ENCODE measurements around the gene STPG2.

Gene STPG2

GRCh38 chr4:97774347-97774989 lies 368.8 kb downstream of the STPG2 start:
- H3K4me3 ChIP-seq (ENCODE audit: low read depth, low read length) = no peak overlapping the region
- no peak for TF ChIP-seq POLR2A (IDR thresholded peaks at IDR 0.05; ENCODE audit: extremely low read depth, insufficient read length)
- TF ChIP-seq MYC (IDR thresholded peaks at IDR 0.05; ENCODE audit: low read depth, low read length) = no peak
- TF ChIP-seq, protein P1, sequence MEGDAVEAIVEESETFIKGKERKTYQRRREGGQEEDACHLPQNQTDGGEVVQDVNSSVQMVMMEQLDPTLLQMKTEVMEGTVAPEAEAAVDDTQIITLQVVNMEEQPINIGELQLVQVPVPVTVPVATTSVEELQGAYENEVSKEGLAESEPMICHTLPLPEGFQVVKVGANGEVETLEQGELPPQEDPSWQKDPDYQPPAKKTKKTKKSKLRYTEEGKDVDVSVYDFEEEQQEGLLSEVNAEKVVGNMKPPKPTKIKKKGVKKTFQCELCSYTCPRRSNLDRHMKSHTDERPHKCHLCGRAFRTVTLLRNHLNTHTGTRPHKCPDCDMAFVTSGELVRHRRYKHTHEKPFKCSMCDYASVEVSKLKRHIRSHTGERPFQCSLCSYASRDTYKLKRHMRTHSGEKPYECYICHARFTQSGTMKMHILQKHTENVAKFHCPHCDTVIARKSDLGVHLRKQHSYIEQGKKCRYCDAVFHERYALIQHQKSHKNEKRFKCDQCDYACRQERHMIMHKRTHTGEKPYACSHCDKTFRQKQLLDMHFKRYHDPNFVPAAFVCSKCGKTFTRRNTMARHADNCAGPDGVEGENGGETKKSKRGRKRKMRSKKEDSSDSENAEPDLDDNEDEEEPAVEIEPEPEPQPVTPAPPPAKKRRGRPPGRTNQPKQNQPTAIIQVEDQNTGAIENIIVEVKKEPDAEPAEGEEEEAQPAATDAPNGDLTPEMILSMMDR (IDR thresholded peaks at IDR 0.05; ENCODE audit: low read depth, low read length) = no peak
- no peak for TF ChIP-seq MAX (IDR thresholded peaks at IDR 0.05; ENCODE audit: low read depth, low read length)
- no peak for DNase-seq (ENCODE audit: low read depth)

DNA sequence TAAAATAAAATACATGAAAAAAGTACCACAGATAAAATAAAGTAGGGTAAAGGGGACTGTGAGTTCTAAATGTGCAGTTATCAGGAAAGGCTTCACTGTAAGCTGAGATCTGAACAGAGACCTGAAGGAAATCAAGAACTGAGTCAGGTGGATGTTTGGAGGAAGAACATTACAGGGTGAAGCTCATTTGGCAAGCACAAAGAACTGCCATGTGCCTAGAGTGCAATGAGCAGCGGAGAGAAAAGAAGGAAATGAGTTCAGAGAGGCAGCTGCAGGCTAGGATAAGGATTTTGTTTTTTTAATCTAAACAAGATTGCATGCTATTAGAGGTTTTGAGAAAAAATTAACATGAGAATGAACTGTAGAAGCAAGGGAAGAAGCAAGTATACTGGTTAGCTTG lies 373.1 kb downstream of the STPG2 start:
- no peak for TF ChIP-seq MAX (IDR thresholded peaks at IDR 0.05; ENCODE audit: low read depth, low read length)
- TF ChIP-seq, protein P1 (IDR thresholded peaks at IDR 0.05; ENCODE audit: low read depth, low read length) = no peak
- TF ChIP-seq POLR2A (IDR thresholded peaks at IDR 0.05; ENCODE audit: extremely low read depth, insufficient read length) = no peak
- TF ChIP-seq MYC (IDR thresholded peaks at IDR 0.05; ENCODE audit: low read depth, low read length) = no peak
- H3K4me3 ChIP-seq (ENCODE audit: low read depth, low read length) = no peak overlapping the region
- DNase-seq (ENCODE audit: low read depth) = no peak

GRCh38 chr4:97762115-97762512 lies 381.2 kb downstream of the STPG2 start:
- H3K4me3 ChIP-seq (ENCODE audit: low read depth, low read length) = no peak overlapping the region
- no peak for DNase-seq (ENCODE audit: low read depth)
- TF ChIP-seq MYC (IDR thresholded peaks at IDR 0.05; ENCODE audit: low read depth, low read length) = no peak
- TF ChIP-seq, protein P1 (IDR thresholded peaks at IDR 0.05; ENCODE audit: low read depth, low read length) = no peak
- TF ChIP-seq MAX (IDR thresholded peaks at IDR 0.05; ENCODE audit: low read depth, low read length) = no peak
- TF ChIP-seq POLR2A (IDR thresholded peaks at IDR 0.05; ENCODE audit: extremely low read depth, insufficient read length) = no peak

DNA sequence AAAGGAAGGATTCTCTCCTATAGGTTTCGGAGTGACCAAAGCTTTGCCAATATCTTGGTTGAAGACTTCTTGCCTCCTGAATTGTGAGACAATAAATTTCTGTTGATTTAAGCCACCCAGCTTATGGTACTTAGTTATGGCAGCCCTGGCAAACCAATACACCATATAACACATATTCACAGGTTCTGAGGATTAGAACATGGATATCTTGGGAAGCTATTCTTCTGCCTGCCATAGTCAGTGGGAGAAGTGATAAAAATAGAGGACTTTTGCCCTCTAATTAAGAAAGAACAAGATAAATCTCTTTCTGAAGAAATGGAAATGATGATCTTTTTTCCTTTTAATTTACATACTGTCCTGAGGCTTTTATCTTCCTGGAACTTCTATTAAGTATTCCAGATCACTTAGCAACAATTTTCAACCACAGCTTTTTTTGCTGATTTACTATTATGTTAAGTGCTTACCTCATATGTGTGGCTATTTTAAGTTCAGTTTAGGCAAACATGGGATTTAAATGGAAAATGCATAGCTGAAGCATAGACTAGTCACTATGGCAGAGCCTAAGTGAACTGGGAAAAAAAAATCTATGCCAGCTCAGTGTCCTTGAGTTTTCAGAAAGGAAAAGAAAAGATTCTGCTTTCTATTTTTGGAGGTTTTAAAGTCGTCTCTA lies 381.7 kb downstream of the STPG2 start:
- TF ChIP-seq, protein P1 (IDR thresholded peaks at IDR 0.05; ENCODE audit: low read depth, low read length) = no peak
- TF ChIP-seq POLR2A (IDR thresholded peaks at IDR 0.05; ENCODE audit: extremely low read depth, insufficient read length) (no peak), MAX (IDR thresholded peaks at IDR 0.05; ENCODE audit: low read depth, low read length) (no peak), MYC (IDR thresholded peaks at IDR 0.05; ENCODE audit: low read depth, low read length) (no peak)
- no peak overlapping the region for H3K4me3 ChIP-seq (ENCODE audit: low read depth, low read length)
- no peak for DNase-seq (ENCODE audit: low read depth)

DNA sequence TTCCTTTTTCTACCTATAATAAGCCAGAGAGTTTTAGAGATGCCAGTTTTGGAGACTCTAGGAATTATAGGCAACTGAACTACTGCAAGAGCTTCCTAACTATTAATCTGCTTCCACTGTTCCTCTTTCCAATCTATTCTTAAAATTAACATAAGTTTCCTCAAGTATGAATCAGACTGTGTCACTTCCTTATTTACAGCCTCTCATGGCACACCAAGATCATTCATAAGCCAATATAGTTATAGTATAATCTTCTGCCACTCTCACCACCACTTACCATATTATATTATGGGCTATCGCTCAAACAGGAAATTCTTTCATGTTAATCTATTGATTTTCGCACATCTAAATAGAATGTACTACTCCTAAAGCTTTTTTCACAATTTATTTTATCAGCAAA lies 383.5 kb downstream of the STPG2 start:
- H3K4me3 ChIP-seq (ENCODE audit: low read depth, low read length) = no peak overlapping the region
- DNase-seq (ENCODE audit: low read depth) = no peak
- TF ChIP-seq POLR2A (IDR thresholded peaks at IDR 0.05; ENCODE audit: extremely low read depth, insufficient read length) (no peak), MAX (IDR thresholded peaks at IDR 0.05; ENCODE audit: low read depth, low read length) (no peak), MYC (IDR thresholded peaks at IDR 0.05; ENCODE audit: low read depth, low read length) (no peak)
- TF ChIP-seq, protein P1 (IDR thresholded peaks at IDR 0.05; ENCODE audit: low read depth, low read length) = no peak

Data from NB4 (cell line).